Breast epithelium (tissue), 4 donors: ENCODE data around the gene TRIP12. TPM values are rescaled to one million over a fixed set of nuclear protein-coding genes. Genes with fewer than 3 reads are reported as not detected.
"Not testable (repeated sequence)": the region's sequence is repeated elsewhere in the genome, so short reads cannot be mapped to it uniquely, and the experiment has no call there.

Source experiments
- DNase-seq, 2 donors: peaks; one replicate each; pipeline ENCODE4 v3.0.0-alpha.2; 2019; ENCODE audit warnings: low spot score in 2 of 2
- H3K27ac ChIP-seq, 2 donors: fragments of 200-600 bp; sonication (generic) in 1 of 2; one replicate each; pipeline ENCODE4 v1.5.1; 2016 to 2019; ENCODE audit warnings: mild to moderate bottlenecking in 1 of 2
- H3K27me3 ChIP-seq, 2 donors: fragments of 200-600 bp; sonication (generic) in 1 of 2; one replicate each; pipeline versions ENCODE4 v1.5.1 to v1.6.0; 2017 to 2019; ENCODE audit warnings: control low read depth in 1 of 2, mild to moderate bottlenecking in 1 of 2
- H3K36me3 ChIP-seq: fragments of 200-600 bp; one replicate; pipeline ENCODE4 v1.5.1; 2019
- H3K4me1 ChIP-seq, 2 donors: fragments of 200-600 bp; sonication (generic); one replicate each; pipeline ENCODE4 v1.5.1; 2016 to 2019; ENCODE audit warnings: control low read depth in 1 of 2
- H3K4me3 ChIP-seq, 3 donors: fragments of 200-600 bp; sonication (generic); 1 replicate in 2 of 3; 2 replicates in 1 of 3; pipeline ENCODE4 v1.5.1; 2016 to 2019; ENCODE audit warnings: mild to moderate bottlenecking in 3 of 3, moderate library complexity in 2 of 3
- H3K9me3 ChIP-seq, 2 donors: fragments of 200-600 bp; sonication (generic) in 1 of 2; one replicate each; pipeline ENCODE4 v1.5.1; 2016 to 2019; ENCODE audit warnings: control low read depth in 1 of 2
- POLR2A ChIP-seq: fragments of 450-650 bp; IDR thresholded peaks from one replicate; pipeline ENCODE4 v1.6.1; 2016; ENCODE audit warnings: antibody characterized with exemption, mild to moderate bottlenecking, moderate library complexity
- POLR2AphosphoS5 ChIP-seq, 3 donors: sonication (generic); formaldehyde crosslinking; IDR thresholded peaks; one replicate each; pipeline ENCODE4 v1.6.1; 2017; ENCODE audit warnings: antibody characterized with exemption in 3 of 3
- intact Hi-C: fragments of 100-400 bp; cut with DNase I; formaldehyde crosslinking; loops from one replicate; pipeline ENCODE4 v1.15.1; 2023; ENCODE audit warnings: low total_unique reads
- total RNA-seq, 3 donors: library from RNA; depleted of rRNA; stranded (reverse); fragments of >200 nt; gene quantifications; one replicate each; pipeline ENCODE4 v1.1.0, GENCODE V29; 2016
- TF ChIP-seq, protein P1 (sequence below), 3 donors: fragments of 450-650 bp; IDR thresholded peaks; one replicate each; pipeline ENCODE4 v1.5.1; 2016 to 2017; ENCODE audit warnings: antibody characterized with exemption in 3 of 3, mild to moderate bottlenecking in 3 of 3, moderate library complexity in 3 of 3

Gene TRIP12
- 100 to 1,000 TPM; 233 to 251 (median 247) TPM for total RNA-seq

DNA sequence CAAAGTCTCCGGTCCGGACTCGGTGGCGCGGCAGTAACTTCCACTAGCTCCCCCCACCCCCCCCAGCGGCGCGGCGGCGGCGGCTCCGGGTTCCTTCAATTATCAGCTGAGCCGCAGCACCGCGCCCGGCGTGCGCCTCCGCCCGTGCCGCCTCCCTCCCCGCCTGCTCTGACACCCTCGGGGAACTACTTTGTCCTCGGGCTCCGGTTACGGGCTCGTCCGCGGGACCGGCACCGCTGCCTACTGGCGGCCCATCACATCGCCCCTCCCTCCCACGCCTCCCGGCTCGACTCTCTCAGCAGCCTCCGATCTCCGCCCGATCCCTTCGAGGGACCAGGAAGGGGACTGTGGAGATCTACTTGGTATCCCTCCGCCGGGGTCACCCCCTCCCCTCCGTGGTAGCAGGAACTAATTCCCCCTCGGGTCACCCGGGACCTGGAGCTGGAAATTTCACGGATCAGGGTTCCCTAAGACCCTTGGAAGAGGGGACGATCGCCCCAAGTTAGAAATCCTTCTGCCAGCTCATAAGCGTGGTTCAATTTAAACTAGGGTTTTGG is at the start of gene TRIP12:
Gene TRIP12 (minus strand): TSS at position 118 of the 557 bp plus-strand sequence. CDS start 41,930 bp downstream, outside the sequence.
- H3K27ac ChIP-seq, result peak within 1 kb of the TSS; percentile 99 to 100
- no peaks in the 10 kb centered on the region for H3K9me3 ChIP-seq
- no peaks in the 10 kb centered on the region for H3K4me1 ChIP-seq
- H3K4me3 ChIP-seq, result peak within 1 kb of the TSS; percentile 92 to 99 (median 93)
- H3K27me3 ChIP-seq, result no peaks in the 10 kb centered on the region
- peak; percentile 82 to 86 for DNase-seq
- H3K36me3 ChIP-seq, result no peaks in the 10 kb centered on the region
- TF ChIP-seq POLR2AphosphoS5 (IDR thresholded peaks at IDR 0.05) (peak; percentile 74 to 90 (median 87)), POLR2A (no peak)
- intact Hi-C loops, result no loop called here

DNA sequence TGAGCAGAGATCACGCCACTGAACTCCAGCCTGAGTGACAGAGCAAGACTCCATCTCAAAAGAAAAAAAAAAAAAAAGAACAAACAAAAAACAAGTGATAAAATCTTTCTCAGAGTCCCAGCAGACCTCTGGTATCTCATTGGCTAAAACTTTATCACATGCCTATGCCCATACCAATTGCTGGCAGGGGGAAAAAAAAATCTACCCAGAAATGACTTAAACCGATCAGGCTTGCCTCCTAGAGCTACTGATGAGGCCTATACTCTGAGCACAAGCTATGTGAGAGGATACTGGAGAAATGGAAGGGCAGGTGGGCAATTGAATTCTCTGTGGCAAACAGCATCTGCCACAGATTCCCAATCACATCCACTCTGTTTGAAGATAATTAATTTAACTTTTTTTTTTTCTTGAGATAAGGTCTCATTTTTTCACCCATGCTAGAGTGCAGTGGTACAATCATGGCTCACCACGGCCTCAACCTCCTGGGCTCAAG is 49.5 kb upstream of the TRIP12 start:
- Histone ChIP-seq H3K9me3 (no peaks in the 10 kb centered on the region), H3K4me1 (no peaks in the 10 kb centered on the region), H3K4me3 (no peak overlapping the region), H3K27me3 (no peaks in the 10 kb centered on the region), H3K36me3 (no peaks in the 10 kb centered on the region), H3K27ac (no peak overlapping the region)
- no peak for TF ChIP-seq POLR2AphosphoS5 (IDR thresholded peaks at IDR 0.05)
- no peak for TF ChIP-seq POLR2A
- TF ChIP-seq, protein P1, sequence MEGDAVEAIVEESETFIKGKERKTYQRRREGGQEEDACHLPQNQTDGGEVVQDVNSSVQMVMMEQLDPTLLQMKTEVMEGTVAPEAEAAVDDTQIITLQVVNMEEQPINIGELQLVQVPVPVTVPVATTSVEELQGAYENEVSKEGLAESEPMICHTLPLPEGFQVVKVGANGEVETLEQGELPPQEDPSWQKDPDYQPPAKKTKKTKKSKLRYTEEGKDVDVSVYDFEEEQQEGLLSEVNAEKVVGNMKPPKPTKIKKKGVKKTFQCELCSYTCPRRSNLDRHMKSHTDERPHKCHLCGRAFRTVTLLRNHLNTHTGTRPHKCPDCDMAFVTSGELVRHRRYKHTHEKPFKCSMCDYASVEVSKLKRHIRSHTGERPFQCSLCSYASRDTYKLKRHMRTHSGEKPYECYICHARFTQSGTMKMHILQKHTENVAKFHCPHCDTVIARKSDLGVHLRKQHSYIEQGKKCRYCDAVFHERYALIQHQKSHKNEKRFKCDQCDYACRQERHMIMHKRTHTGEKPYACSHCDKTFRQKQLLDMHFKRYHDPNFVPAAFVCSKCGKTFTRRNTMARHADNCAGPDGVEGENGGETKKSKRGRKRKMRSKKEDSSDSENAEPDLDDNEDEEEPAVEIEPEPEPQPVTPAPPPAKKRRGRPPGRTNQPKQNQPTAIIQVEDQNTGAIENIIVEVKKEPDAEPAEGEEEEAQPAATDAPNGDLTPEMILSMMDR (IDR thresholded peaks at IDR 0.05), result no peak
- DNase-seq, result no peak
- intact Hi-C loops, result no loop called here

DNA sequence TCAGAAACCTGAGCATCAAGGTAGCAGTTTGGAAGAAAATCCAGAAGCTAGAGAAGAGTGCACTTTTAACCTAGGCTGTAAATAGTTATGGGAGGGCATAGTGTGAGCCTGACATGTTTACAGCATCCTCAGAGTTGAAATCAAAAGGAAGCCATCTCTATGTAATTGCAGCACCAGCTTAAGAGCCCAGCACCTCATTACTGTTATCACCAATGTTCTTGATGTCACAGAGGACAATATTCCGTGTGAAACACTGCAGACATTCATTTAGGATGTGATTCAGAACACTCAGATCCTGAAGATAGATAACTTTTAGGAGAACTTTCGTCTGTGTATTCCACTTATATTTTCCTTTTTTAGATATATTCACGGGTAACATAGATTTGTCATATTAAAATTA is 48.6 kb upstream of the TRIP12 start:
- Histone ChIP-seq H3K27ac (no peak overlapping the region), H3K4me1 (no peaks in the 10 kb centered on the region), H3K4me3 (no peak overlapping the region), H3K36me3 (no peaks in the 10 kb centered on the region), H3K9me3 (no peaks in the 10 kb centered on the region), H3K27me3 (no peaks in the 10 kb centered on the region)
- no peak for DNase-seq
- intact Hi-C loops, result no loop called here
- TF ChIP-seq POLR2AphosphoS5 (IDR thresholded peaks at IDR 0.05), result no peak
- TF ChIP-seq POLR2A, result no peak
- TF ChIP-seq, protein P1 (IDR thresholded peaks at IDR 0.05), result no peak

DNA sequence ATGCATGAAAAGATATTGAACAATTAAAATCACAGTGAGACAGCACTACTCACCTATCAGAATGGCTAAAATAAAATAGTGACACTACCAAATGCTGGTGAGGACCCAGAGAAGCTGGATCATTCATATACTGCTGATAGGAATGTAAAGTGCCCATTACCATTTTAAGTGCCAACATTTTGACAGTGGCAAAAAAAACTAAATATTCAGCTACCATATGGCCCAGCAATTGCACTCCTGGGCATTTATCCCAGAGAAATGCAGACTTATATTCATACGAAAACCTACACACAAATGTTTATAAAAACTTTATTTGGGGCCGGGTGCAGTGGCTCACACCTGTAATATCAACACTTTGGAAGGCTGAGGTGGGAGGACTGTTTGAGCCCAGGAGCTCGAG is 48.1 kb upstream of the TRIP12 start:
- no peak overlapping the region for H3K4me3 ChIP-seq
- no peaks in the 10 kb centered on the region for H3K9me3 ChIP-seq
- no peak for DNase-seq
- H3K27me3 ChIP-seq, result no peaks in the 10 kb centered on the region
- no peaks in the 10 kb centered on the region for H3K36me3 ChIP-seq
- H3K27ac ChIP-seq, result no peak overlapping the region
- intact Hi-C loops, result no loop called here
- TF ChIP-seq POLR2AphosphoS5 (IDR thresholded peaks at IDR 0.05) (no peak), POLR2A (no peak)
- TF ChIP-seq, protein P1 (IDR thresholded peaks at IDR 0.05), result no peak
- no peaks in the 10 kb centered on the region for H3K4me1 ChIP-seq

DNA sequence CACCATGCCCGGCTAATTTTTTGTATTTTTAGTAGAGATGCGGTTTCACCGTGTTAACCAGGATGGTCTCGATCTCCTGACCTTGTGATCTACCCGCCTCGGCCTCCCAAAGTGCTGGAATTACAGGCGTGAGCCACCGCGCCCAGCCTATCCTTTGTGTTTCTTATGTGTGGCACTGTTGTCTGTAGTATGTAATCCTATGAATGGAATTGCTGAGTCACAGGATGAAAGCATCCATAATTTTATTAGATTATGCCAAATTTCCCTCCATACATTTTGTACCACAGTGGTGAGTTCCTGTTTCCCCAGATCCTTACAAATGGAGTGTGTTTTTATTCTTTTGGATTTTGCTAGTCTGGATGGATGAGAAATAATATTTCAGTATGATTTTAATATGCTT is 41.8 kb upstream of the TRIP12 start:
- intact Hi-C loops, DNase-seq, H3K4me1 ChIP-seq, H3K4me3 ChIP-seq, H3K27me3 ChIP-seq, H3K27ac ChIP-seq, H3K36me3 ChIP-seq, H3K9me3 ChIP-seq: not testable (repeated sequence)

DNA sequence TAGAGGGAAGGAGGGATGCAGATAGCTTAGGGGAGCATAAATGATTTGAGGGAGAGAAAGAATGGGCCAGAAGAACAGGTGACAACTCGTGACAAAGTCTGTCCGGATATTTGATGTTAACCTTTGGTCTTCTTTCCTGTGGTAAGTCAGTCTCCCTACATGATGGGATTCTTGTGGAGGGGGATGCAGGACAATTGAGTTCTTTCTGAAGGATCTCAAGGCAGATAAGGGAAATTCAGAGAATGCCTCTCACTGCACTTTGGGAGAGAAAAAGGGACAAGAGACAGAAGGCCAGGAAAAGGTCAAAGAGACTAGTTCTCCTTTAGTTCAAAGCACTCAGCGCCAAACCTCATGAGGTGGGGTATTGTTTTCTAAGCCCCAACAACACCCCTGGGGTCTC is 34.7 kb upstream of the TRIP12 start:
- TF ChIP-seq POLR2A (no peak), POLR2AphosphoS5 (IDR thresholded peaks at IDR 0.05) (no peak)
- TF ChIP-seq, protein P1 (IDR thresholded peaks at IDR 0.05), result no peak
- intact Hi-C loops, result no loop called here

More for the DNA sequence above, 34.7 kb upstream of the TRIP12 start:
- Histone ChIP-seq H3K4me3 (no peak overlapping the region), H3K36me3 (no peaks in the 10 kb centered on the region), H3K27me3 (no peaks in the 10 kb centered on the region), H3K9me3 (no peaks in the 10 kb centered on the region), H3K27ac (no peak overlapping the region), H3K4me1 (no peaks in the 10 kb centered on the region)
- DNase-seq, result no peak
